GM19043 (cell line): ENCODE measurements around the gene RTKN2.

Source experiments
- ATAC-seq: cut with Tn5 transposase; IDR thresholded peaks from one replicate; pipeline ENCODE4 v1.9.1; 2021; ENCODE audit warnings: low read depth; ENCODE audit not compliant: unreplicated experiment

The RTKN2 gene

DNA sequence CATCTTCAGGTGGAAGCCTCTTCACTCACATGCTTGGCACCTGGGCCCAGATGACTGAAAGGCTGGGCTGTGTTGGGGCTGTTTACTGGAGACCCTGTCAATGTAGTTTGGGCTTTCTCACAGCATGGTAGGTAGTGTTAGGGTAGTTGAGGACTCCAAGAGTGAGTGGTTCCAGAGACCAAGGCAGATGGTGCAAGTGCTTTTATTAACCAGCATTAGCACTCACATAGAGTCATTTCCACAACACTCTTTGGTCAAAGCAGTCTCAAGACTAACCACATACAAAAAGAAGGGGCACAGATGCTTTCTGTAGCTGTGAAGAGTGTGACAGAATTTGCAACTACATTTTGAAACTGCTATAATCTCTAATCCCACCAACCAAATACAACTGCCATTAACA, 135.0 kb downstream of the RTKN2 start:
- peak; percentile 91 for ATAC-seq
